Esophagus muscularis mucosa (tissue), 4 donors: ENCODE results near the gene DNAJC19. TPM values are rescaled to one million over a fixed set of nuclear protein-coding genes. Genes with fewer than 3 reads are reported as not detected.
"Not testable (repeated sequence)": the region's sequence is repeated elsewhere in the genome, so short reads cannot be mapped to it uniquely, and the experiment has no call there.

Source experiments
- DNase-seq: peaks from one replicate; pipeline ENCODE4 v3.0.0-alpha.2; 2017; ENCODE audit errors: extremely low spot score
- H3K27ac ChIP-seq, 4 donors: fragments of 200-600 bp; sonication (generic); replicated peaks in 1 of 4; 1 replicate in 3 of 4; 2 replicates in 1 of 4; pipeline ENCODE4 v1.5.1; 2016 to 2019; ENCODE audit warnings: mild to moderate bottlenecking in 1 of 4
- H3K27me3 ChIP-seq, 4 donors: fragments of 200-600 bp; sonication (generic); one replicate each; pipeline versions ENCODE4 v1.5.1 to v1.6.0; 2016 to 2019
- H3K36me3 ChIP-seq, 4 donors: fragments of 200-600 bp; sonication (generic); one replicate each; pipeline ENCODE4 v1.5.1; 2016 to 2019
- H3K4me1 ChIP-seq, 4 donors: fragments of 200-600 bp; sonication (generic); one replicate each; pipeline ENCODE4 v1.5.1; 2016 to 2019
- H3K4me3 ChIP-seq, 4 donors: fragments of 200-600 bp; sonication (generic); 1 replicate in 2 of 4; 2 replicates in 2 of 4; pipeline ENCODE4 v1.5.1; 2016 to 2019; ENCODE audit warnings: mild to moderate bottlenecking in 4 of 4, moderate library complexity in 1 of 4
- H3K9me3 ChIP-seq, 4 donors: fragments of 200-600 bp; sonication (generic); 1 replicate in 3 of 4; 2 replicates in 1 of 4; pipeline ENCODE4 v1.5.1; 2016 to 2019
- EP300 ChIP-seq: sonication (generic); formaldehyde crosslinking; IDR thresholded peaks from one replicate; pipeline ENCODE4 v1.6.1; 2017; ENCODE audit warnings: antibody characterized with exemption
- POLR2A ChIP-seq: fragments of 450-650 bp; IDR thresholded peaks from one replicate; pipeline ENCODE4 v1.6.1; 2017; ENCODE audit warnings: antibody characterized with exemption, moderate library complexity, mild to moderate bottlenecking, low read depth
- POLR2AphosphoS5 ChIP-seq, 2 donors: sonication (generic); formaldehyde crosslinking; IDR thresholded peaks; one replicate each; pipeline ENCODE4 v1.6.1; 2017; ENCODE audit warnings: antibody characterized with exemption in 2 of 2
- WGBS: methylation state at CpG from one replicate; pipeline ENCODE4 v1.1.5; 2018; 5-methylcytosine and 5-hydroxymethylcytosine counted together
- intact Hi-C: fragments of 100-400 bp; cut with DNase I; formaldehyde crosslinking; loops from one replicate; pipeline ENCODE4 v1.15.1; 2023
- total RNA-seq, 4 donors: library from RNA; depleted of rRNA; stranded (reverse); fragments of >200 nt; gene quantifications; one replicate each; pipeline versions ENCODE4 v1.1.0 to v1.2.1, GENCODE V29; 2016
- TF ChIP-seq, protein P1 (sequence below), 3 experiments: fragments of 200-600 bp in 2 of 3; fragments of 450-650 bp in 1 of 3; sonication (generic) in 2 of 3; IDR thresholded peaks; one replicate each; pipeline ENCODE4 v1.5.1; 2017 to 2019; ENCODE audit warnings: antibody characterized with exemption in 3 of 3, mild to moderate bottlenecking in 2 of 3, moderate library complexity in 1 of 3

Gene DNAJC19
- total RNA-seq, 4 donors from 2014 or later: 28.4 to 65.6 (median 39.1) TPM

DNA sequence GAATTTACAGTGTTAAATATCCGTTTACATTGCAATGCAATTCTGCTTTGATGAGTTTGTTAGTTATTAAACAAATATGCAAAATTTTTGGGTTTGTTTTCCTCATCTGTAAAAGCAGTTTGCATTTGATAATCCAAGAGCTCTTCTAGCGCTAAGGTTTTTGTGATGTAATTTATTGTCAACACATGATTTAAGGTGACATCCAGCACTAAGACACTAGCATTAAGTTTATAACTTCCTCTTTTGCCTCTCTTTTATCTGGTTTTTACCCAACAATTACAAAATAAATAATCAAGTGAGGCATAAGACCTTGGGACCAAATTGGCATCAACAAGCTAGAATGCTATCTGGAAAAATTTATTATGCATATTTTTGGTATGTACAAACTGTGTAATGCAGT, 969 bp upstream of the DNAJC19 start:
- TF ChIP-seq, protein P1, sequence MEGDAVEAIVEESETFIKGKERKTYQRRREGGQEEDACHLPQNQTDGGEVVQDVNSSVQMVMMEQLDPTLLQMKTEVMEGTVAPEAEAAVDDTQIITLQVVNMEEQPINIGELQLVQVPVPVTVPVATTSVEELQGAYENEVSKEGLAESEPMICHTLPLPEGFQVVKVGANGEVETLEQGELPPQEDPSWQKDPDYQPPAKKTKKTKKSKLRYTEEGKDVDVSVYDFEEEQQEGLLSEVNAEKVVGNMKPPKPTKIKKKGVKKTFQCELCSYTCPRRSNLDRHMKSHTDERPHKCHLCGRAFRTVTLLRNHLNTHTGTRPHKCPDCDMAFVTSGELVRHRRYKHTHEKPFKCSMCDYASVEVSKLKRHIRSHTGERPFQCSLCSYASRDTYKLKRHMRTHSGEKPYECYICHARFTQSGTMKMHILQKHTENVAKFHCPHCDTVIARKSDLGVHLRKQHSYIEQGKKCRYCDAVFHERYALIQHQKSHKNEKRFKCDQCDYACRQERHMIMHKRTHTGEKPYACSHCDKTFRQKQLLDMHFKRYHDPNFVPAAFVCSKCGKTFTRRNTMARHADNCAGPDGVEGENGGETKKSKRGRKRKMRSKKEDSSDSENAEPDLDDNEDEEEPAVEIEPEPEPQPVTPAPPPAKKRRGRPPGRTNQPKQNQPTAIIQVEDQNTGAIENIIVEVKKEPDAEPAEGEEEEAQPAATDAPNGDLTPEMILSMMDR (IDR thresholded peaks at IDR 0.05): no peak
- TF ChIP-seq POLR2A (no peak), EP300 (no peak), POLR2AphosphoS5 (IDR thresholded peaks at IDR 0.05) (no peak)
- peaks cover 19 to 41% (median 25%) of the 10 kb centered on the region in 4 donors for H3K4me1 ChIP-seq
- WGBS: 33% methylated on average over 2 of the region's 2 CpGs
- H3K9me3 ChIP-seq: no peaks in the 10 kb centered on the region
- peak overlapping the region; percentile 61 to 93 (median 78) for H3K4me3 ChIP-seq
- peak overlapping the region; percentile 84 to 90 (median 88) for H3K27ac ChIP-seq
- H3K36me3 ChIP-seq: peaks cover 0 to 21% (median 10%) of the 10 kb centered on the region in 4 donors
- intact Hi-C loops: loop anchor here (5.0 kb wide), 1 partner anchor 78 kb away; the partner anchor contains the start of gene FXR1
- no peak for DNase-seq
- H3K27me3 ChIP-seq: no peaks in the 10 kb centered on the region

DNA sequence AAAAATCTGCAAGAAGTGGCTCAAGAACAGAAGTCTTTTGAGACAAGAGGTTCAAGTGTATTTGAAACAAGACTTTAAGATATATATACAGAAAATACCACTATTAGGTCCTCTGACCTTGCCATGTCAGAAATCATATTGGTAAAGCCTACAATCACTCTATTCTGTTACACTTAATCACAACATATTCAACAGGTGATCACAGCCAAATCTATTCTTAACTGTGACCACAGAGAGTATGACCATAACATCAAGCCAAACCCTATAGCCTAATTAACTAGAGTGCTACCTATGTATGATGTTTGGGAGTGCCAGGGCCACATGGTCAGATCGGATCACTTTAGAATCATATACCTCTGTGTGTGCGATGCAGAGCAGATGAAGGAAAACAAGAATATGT, 2.2 kb downstream of the DNAJC19 start:
- TF ChIP-seq EP300: no peak
- TF ChIP-seq, protein P1 (IDR thresholded peaks at IDR 0.05): no peak
- no peak for TF ChIP-seq POLR2AphosphoS5 (IDR thresholded peaks at IDR 0.05)
- TF ChIP-seq POLR2A: no peak
- no peak overlapping the region for H3K27ac ChIP-seq
- H3K4me3 ChIP-seq: no peak overlapping the region
- no peak for DNase-seq
- intact Hi-C loops: no loop called here
- peaks cover 0 to 48% (median 25%) of the 10 kb centered on the region in 4 donors for H3K36me3 ChIP-seq
- H3K4me1 ChIP-seq: peaks cover 19 to 46% (median 28%) of the 10 kb centered on the region in 4 donors
- 94% methylated on average over 2 of the region's 2 CpGs for WGBS
- H3K9me3 ChIP-seq: no peaks in the 10 kb centered on the region
- no peaks in the 10 kb centered on the region for H3K27me3 ChIP-seq

DNA sequence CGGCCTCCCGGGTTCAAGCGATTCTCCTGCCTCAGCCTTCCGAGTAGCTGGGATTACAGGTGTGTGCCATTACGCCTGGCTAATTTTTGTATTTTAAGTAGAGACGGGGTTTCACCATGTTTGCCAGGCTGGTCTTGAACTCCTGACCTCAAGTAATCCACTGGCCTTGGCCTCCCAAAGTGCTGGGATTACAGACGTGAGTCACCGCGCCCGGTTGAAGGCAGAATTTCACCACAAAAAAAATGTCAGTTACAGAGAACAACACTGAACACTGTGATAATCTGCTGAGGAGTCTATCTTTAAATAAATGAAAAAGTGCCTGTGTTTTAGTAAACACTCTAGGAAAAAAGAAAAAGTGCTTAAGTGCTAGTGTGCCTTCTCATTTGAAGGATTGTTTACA, 3.2 kb downstream of the DNAJC19 start:
- H3K4me3 ChIP-seq, H3K27ac ChIP-seq, H3K27me3 ChIP-seq, intact Hi-C loops, DNase-seq, H3K9me3 ChIP-seq: not testable (repeated sequence)
- peaks cover 0 to 54% (median 26%) of the 10 kb centered on the region in 4 donors for H3K36me3 ChIP-seq
- WGBS: 91% methylated on average over 10 of the region's 10 CpGs
- H3K4me1 ChIP-seq: peaks cover 27 to 52% (median 31%) of the 10 kb centered on the region in 4 donors

DNA sequence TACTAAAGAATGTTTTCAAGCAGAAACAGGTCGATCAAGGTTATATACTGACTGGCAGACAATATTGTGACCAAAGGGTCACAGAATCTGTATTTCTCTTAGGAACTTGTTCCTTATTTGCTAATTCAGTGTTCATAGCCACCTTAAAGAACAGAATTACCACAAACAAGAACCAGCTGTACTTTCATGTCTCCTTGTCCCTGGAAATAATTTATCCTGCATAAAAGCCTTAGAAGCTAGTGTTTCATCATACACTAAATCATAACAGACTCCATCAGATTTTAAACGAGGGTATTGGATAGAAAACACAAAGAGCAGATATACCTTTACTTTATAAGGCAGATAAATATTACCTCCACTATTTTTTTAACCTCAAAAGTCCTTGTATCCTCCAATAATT, 6.4 kb downstream of the DNAJC19 start:
- intact Hi-C loops: no loop called here

DNA sequence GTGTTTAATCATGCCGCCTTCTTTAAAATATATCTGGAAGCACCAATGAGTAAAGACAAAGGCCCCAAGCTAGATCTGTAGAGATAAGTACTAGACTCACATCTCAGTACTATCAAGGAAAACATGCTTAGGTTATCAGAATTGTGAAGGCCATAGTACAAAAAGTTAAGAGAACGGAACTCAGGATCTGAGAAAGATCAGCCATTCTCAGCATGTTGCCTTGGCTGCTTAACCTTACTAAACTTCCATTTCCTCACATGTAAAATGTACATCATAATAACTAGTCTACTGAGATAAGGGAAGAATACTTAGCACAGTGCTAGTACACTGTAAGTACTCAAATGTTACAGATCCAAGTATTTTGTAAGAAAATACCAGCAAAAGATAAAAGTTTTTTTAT, 7.6 kb downstream of the DNAJC19 start:
- intact Hi-C loops: no loop called here
- Histone ChIP-seq H3K9me3 (no peaks in the 10 kb centered on the region), H3K4me1 (peaks cover 14 to 35% (median 17%) of the 10 kb centered on the region in 4 donors), H3K27ac (no peak overlapping the region), H3K27me3 (no peaks in the 10 kb centered on the region), H3K4me3 (no peak overlapping the region), H3K36me3 (peaks cover 0 to 70% (median 34%) of the 10 kb centered on the region in 4 donors)
- 89% methylated on average over 2 of the region's 2 CpGs for WGBS
- DNase-seq: no peak
- TF ChIP-seq, protein P1 (IDR thresholded peaks at IDR 0.05): no peak

More for the DNA sequence above, 6.4 kb downstream of the DNAJC19 start:
- Histone ChIP-seq H3K27ac (peak overlapping the region in 1 of 4 donors; percentile 4), H3K27me3 (no peaks in the 10 kb centered on the region), H3K36me3 (peaks cover 0 to 65% (median 37%) of the 10 kb centered on the region in 4 donors), H3K4me3 (no peak overlapping the region), H3K4me1 (peaks cover 20 to 47% (median 26%) of the 10 kb centered on the region in 4 donors), H3K9me3 (no peaks in the 10 kb centered on the region)
- no peak for DNase-seq
- TF ChIP-seq POLR2AphosphoS5 (IDR thresholded peaks at IDR 0.05) (no peak), EP300 (no peak), POLR2A (no peak)
- TF ChIP-seq, protein P1 (IDR thresholded peaks at IDR 0.05): no peak
- 70% methylated on average over 2 of the region's 2 CpGs for WGBS
